Globus pallidus (tissue), 1 donor: Measurements from ENCODE around the gene SHC1.
A peak's percentile ranks its signal among the peaks of the same experiment; 100 is the strongest.

Source experiments
- DNase-seq: peaks from one replicate; pipeline ENCODE4 v3.0.0-alpha.2; 2015; ENCODE audit warnings: low spot score

Gene SHC1

GRCh38 chr1:155008015-155008941 lies 37.7 kb upstream of the SHC1 start:
- DNase-seq = no peak

DNA sequence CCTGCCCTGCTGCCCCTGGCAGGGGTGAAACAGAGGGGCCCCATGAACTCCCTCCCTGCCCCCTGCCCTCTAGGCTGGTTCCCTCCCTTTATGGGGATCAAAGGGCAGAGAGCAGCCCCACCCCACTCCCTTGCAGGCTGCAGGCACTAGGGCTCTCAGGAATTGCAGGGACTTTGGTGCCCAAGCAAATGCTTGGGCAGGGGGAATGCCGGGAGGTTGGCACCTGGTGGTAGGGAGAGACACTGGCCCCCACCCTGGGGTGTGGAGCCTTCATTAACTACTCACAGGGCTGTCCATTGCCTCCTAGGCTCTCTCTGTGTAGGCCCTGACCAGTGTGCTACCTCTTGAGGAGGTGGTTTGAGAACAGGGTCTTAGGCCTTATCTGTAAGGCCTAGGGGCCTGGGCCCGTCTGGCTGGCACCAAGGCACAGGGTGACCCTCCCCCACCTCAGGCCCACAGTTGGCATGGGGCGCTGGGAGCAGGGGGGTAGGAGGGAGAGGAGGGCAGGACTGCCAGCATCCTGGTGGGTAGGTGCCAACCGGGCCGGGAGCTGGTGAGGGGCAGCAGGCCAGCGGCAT lies 36.8 kb upstream of the SHC1 start:
- DNase-seq = no peak

DNA sequence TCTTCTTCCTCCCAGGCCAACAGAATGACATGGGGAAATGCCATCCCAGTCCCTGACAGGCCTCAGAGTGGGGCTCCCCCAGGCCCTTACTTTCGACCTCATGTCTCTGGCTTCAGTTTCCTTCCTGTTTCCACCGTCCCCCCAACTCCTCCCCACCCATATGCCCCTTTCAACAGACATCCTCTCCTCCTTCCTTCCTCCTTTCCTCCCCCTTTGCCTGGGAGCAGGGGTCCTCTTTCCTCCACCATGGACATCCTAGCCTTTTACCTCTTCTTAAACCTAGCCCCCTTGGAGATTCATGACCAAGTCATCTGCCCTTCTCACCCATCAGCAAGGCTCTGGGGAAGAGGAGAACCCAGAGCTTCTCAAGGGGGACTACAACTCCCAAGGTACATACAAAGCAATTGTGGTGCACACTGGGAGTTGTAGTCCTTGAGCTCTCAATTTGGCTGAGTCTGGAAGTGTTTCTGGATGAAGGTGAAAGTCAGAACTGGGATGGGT lies 36.1 kb upstream of the SHC1 start:
- peak; percentile 69 for DNase-seq

DNA sequence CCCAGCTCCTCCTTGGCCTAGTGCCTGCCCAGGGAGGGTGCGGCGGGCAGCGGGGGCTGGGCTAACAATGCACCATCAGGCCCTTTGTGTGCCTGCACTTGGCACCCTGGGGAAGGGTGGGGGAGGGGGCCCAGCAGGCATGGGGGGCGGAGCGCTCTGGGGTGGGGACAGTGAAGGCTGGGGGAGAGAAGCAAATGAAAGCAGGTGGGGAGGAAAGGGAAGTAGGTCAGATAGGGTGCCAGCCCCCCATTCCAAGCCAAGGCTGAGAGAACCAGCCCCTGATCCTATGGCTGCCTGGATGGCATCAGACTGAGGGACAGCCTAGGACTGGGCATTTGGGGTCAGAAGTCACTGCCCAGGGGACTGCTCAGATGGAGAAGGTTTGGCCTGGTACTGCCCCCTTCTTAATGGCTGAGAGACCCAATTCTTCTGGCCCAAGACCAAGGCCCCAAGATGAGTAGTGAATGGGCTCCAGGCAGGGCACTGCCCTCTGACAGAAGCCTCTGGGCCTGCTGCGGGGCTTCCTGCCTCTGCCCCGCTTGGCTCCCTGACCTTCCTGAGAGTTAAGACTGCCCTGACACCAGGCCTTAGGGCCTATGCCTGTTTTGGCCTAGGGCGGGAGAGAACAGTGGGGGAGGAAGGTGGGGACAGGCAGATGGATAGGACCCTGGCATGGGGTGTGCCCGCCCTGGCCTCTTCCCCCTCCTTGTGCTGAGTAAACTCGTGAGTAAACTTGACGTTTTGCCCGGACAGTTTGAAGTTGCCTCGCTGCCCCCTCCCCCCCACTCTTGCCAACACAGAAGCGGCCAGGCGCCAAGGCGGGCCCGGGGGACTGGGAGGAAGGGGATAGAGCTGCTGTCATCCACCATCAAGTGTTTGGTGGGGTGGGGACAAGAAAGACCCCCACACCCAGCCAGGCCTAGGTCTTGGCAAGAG lies 34.8 kb upstream of the SHC1 start:
- DNase-seq = peak; percentile 84

DNA sequence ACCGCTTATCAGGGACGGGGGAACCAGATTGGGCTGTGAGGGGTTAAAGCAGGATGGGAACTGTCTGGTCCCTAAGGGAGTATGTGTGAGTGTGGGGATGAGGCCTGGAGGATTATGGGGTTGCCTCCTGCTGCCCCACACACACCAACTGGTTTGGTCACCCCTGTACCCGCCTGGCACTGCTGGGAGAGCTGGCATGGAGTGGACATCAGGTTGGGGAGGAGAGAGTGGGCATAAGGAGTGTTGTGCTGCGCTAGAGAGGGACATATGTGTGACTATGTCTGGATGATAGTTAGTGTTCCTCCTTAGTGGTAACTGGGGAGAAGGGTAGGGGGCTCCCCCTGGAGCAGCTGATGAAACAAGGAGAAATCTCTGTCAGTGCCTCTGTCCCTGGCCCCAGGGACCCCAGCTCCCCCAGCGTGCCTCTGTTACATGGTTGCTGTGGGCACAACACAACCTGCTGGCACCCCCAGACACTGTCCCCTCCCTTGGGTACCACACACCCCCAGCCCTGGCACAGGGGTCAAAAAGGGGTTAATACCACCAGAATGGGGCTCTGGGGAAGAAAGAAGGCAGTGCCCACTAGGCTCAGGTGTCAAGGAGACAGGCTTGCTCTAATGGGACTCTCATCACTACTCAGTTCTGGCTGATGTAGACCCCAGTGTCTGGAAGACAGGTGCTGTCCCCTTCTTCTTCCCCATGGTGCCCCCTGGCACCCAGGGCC lies 34.0 kb upstream of the SHC1 start:
- DNase-seq = peak; percentile 72

GRCh38 chr1:155003766-155004351 lies 33.3 kb upstream of the SHC1 start:
- DNase-seq = peak; percentile 70

DNA sequence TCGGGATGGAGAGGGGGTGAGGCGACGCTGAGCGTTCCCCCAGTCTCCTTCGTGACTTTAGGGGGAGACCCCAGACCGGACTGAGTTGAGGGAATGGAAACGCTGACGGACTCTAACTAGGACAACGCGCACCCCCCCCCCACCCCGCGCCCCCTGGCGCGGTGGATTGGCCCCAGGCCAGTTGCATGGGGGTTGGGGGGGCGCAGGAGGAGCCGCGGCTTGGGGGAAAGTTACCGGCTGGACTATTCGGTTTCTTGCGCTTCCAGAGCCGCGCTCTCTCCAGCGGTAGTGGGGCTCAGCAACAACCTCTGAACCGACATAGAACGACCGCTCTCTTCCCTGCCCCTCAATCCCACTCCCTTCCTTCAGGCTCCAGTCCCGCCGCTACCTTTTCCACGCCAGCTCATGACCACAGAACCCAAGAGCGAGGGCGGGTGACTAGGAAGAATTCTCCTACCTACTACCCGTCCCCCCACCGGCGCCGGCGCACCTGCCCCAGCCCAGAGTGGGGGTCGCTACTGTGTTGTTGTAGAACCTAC lies 32.7 kb upstream of the SHC1 start:
- DNase-seq = no peak

DNA sequence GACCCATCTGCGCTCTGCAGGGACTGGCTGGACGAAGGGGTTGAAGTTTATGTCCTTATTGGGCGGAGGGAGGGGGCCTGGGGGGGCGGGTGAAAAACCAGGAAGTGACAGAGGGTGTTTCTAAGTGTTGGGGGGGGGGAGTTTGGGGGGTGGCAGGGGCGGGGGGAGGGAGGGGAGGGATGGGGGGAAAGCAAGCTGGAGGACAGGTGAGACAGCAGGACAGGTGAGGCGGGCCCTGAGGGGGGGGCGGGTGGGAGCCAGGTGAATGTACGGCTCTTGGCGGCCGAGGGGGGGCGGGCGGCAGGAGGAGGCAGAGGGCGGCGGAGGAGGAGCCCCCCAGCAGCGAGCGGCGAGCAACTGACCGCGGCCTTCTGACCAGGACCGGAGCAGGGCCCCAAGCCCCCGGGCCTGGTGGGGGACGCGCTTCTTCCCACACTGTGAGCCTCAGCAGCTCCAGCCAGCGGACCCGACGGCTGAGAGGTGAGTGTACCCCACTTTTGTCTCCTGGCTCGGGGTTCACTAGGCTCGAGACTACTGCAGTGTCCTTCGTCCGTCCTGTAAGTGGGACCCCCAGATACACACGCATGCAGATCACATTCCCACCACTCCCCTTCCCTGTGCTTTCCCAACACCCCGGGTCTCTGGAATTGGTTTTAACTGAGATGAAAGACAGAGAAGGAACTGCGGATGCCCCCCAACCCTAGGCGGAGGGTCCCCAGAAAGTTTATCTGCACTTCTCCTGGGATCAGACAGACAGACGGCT lies 32.1 kb upstream of the SHC1 start, which contains the start of gene ZBTB7B:
TSS of gene ZBTB7B (plus strand) at position 339 of the 763 bp plus-strand sequence. CDS start 11,859 bp downstream, outside the sequence.
- DNase-seq = no peak

GRCh38 chr1:155001675-155002463 lies 31.3 kb upstream of the SHC1 start:
- DNase-seq = peak; percentile 100

- DNase-seq = no peak
Observed at GRCh38 chr1:155001425-155001674, 30.8 kb upstream of the SHC1 start.

- DNase-seq = peak; percentile 89
Observed at GRCh38 chr1:155000726-155001424, 30.3 kb upstream of the SHC1 start.

- no peak for DNase-seq
Observed at GRCh38 chr1:155000411-155000725, 29.8 kb upstream of the SHC1 start.

GRCh38 chr1:154999571-155000410 lies 29.2 kb upstream of the SHC1 start:
- no peak for DNase-seq

DNA sequence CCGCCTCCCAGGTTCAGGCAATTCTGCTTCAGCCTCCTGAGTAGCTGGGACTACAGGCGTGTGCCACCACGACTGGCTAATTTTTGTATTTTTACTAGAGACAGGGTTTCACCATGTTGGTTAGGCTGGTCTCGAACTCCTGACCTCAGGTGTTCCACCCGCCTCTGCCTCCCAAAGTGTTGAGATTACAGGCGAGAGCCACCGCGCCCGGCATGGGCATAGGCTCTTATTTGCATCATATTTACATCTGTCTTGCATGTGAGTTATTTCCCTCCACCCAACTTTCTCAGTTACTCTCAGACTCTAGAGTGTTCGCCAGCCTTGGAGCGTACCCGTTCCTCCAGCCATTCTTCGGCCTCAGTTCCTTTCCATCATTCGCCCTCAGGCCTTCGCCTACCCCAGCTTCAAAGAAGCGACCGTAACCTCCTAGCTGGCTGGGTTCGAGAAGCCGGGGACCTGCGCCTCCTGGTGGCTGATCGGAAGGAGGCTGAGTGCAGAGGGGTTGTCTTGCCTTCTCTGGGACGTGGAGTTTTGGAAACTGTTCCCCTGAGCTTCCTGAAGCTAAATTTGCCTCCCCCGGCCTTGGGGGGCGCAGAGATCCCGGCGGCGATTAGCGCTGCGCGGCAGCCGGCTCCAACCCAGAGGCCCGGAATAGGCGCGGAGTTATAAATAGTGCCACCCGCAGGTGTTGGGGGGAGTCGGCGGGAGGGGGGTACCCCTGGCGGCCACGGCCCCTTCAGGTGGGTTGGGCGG lies 28.4 kb upstream of the SHC1 start:
- no peak for DNase-seq

DNA sequence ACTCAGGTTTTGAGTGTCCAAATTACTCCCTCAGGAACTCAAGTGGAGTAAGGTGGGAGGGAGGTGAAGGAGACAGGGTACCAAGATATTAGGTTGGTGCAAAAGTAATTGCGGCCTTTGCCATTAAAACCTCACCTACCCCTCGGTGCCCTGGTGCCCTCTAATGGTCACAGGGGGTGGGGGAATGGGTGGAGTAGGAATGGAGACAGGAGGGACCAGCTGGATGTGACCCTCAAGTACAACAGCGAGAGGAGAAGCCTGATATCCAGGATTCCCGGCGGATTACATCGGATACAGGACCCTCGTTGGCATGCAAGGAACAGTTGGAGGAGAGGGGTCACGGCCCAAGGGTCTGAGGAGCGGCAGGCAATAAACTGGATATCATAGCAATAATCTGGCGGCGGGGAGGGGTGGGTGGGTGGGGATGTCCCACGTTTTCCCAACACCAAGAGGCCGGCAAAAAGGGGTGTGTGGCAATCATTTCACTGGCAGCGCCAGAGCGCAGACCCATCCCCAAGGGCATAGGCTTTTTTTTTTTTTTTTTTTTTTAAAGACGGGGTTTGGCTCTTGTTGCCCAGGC lies 27.7 kb upstream of the SHC1 start:
- no peak for DNase-seq

DNA sequence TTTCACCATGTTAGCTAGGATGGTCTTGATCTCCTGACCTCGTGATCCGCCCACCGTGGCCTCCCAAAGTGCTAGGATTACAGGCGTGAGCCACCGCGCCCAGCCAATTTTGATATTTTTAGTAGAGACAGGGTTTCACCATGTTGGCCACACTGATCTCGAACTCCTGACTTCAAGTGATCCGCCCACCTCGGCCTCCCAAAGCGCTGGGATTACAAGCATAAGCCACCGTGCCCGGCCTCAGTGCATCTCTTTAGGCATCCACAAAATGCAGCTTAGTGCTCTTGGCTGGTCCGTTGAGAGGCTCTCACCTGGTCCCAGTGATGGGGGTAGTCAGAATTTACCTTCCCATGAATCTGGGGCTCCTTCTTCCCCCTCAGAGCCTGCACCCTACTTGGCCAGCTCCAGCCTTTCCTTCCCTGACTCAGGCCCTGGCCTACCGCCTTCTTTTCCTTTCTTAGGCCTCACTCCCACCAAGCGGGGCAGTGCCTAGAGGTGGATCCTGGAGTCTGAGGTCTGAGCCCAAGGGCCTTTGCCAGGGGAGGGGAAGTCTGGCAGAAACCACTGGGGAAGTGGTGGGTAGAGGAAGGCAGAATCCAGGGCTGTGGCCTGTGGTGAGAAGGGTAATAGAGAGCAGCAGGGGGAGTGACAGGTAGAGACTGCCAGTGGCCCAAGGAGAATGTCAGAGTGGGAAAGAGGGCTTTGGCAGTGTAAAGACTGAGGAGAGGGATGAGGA lies 26.6 kb upstream of the SHC1 start:
- DNase-seq = no peak
